Right lung (tissue), 5 donors: ENCODE results near the gene CIT. TPM values are rescaled to one million over a fixed set of nuclear protein-coding genes. Genes with fewer than 3 reads are reported as not detected.
A peak's percentile ranks its signal among the peaks of the same experiment; 100 is the strongest.
"Not testable (repeated sequence)": the region's sequence is repeated elsewhere in the genome, so short reads cannot be mapped to it uniquely, and the experiment has no call there.

ENCODE experiments used
- DNase-seq, 2 donors: peaks; one replicate each; pipeline ENCODE4 v3.0.0-alpha.2; 2013
- polyA plus RNA-seq, 5 donors: library from polyadenylated mRNA; unstranded; fragments of 120-200 nt; gene quantifications; one replicate each; pipeline versions ENCODE4 v1.2.1 to v1.2.3, GENCODE V29; 2013; ENCODE audit warnings: inconsistent platforms in 1 of 5, low replicate concordance in 1 of 5; ENCODE audit not compliant: insufficient read length in 5 of 5, insufficient read depth in 1 of 5

CIT gene
- polyA plus RNA-seq, 5 donors, result 14.5 to 28.9 (median 23.6) TPM

- no peak for DNase-seq
Observed at GRCh38 chr12:119744900-119745606, 132.1 kb downstream of the CIT start.

DNA sequence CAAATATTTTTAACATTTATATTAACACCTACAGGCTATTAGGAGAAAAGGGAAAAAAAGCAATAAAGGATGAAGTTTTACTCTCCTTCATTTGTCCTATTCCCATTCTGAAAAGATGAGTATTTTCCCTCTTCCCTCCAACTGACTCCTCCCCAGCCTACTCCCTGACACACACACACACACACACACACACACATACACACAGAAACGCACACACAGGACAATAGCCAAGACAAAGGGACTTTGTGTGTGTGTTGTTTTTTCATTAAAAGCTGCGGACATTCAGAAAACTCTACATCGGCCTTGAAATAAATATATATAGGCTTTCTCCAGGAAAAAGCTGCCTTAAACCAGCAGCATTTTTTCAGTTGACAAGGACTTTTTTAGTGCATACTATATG, 134.4 kb downstream of the CIT start:
- DNase-seq, result no peak

- DNase-seq, result peak in 1 of 2 donors; percentile 15
Observed at GRCh38 chr12:119740830-119741229, 136.3 kb downstream of the CIT start.

GRCh38 chr12:119735079-119735478, 142.0 kb downstream of the CIT start:
- DNase-seq, result no peak

GRCh38 chr12:119730381-119730780, 146.7 kb downstream of the CIT start:
- DNase-seq, result no peak

DNA sequence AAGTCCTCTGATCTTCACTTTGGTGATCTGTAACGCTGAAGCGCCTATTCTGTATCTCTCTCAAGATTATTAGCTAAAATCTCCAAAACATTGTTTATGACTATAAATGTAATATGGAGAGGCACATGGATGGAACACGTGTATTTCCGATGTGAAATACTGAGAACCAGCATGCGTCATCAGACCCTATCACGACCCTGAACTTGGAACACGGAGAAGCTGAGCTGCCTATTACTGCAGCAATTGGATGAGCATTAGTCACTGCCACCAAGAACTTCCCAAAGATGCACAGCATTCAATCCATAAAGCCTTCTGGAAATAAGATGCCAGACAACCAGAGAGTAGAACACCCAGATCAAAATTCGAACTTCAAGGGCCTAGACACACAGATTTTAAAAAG, 147.2 kb downstream of the CIT start:
- no peak for DNase-seq

DNA sequence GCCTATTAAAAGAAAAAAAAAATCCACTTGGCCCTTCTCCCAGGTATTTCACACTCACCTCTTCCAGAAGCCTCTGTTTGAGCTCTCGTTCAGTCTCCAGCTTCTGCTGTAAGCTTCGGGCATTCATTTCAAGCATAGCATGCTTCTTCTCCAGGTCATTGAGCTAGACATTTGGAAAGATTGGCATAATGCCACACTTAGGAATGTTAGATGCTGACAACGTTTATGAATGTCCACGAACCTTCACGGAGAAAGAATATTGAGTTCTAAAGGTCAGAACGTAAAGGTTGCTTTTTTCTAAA, 148.7 kb downstream of the CIT start:
- DNase-seq, result no peak

DNA sequence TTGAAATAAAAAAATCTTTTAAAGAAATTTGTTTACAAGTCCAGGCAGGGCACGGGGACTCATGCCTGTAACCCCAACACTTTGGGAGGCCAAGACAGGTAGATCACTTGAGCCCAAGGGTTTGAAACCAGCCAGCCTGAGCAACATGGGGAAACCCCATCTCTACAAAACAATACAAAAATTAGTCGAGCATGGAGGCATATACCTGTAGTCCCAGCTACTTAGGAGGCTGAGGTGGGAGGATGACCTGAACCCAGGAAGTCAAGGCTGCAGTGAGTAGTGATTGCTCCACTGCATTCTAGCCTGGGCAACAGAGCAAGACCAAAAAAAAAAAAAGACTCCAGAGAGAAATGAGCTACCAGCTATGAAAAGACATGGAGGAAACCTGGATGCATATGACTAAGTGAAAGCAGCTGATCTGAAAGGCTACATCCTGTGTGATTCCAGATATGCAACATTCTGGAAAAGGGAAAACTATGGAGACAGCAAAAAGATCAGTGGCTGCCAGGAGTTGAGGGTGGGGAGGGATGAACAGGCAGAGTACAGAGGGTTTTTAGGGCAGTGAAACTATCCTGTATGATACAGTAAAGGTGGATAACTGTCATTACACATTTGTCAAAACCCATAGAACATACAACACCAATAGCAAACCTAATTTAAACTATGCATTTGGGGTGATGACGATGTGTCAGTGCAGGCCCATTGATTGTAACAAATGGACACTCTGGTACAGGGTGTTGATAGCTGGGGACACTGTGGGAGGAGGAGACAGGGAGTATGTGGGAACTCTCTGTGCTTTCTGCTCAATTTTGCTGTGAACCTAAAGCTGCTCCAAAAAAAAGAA, 149.3 kb downstream of the CIT start:
- no peak for DNase-seq

DNA sequence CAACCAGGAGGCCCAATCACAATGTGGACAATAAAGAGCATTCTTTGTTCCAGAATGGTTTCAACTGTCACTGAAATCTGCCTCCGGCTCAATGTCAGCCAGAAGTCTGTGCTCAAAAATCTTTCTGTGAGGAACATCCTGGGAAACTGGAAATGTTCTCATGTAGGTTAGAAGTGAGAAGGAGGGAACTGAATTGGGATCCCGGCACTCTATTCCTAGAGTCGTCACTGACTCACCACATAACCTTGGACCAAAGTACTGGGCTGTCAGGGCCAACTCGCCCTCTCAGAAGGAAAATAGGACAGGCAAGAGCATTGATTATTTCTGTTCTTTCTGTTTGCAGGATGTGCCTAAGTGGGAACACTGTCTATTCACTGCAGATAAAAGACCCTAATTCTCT, 151.6 kb downstream of the CIT start:
- DNase-seq, result no peak

- DNase-seq, result no peak
Observed at GRCh38 chr12:119721306-119721705, 155.8 kb downstream of the CIT start.

DNA sequence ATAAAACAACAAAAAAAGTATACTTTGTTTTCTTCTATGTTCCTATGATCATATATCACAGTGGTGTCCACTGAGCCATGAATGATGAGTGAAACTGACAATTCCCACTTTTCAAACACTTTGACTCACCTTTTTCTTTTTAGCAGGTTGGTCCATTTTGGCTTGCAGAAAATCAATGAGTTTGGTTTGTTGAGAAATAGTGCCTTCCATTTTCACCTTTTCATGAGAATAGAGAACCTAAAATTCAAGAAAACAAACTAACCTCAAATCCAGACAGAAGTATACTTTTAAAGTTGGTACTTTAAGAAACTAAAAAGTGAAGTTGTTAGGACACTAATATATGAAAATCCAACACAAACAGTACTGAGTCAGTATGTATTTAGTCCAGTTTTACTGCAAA, 156.8 kb downstream of the CIT start:
- DNase-seq, result no peak

- DNase-seq, result no peak
Observed at GRCh38 chr12:119718141-119718540, 159.0 kb downstream of the CIT start.

DNA sequence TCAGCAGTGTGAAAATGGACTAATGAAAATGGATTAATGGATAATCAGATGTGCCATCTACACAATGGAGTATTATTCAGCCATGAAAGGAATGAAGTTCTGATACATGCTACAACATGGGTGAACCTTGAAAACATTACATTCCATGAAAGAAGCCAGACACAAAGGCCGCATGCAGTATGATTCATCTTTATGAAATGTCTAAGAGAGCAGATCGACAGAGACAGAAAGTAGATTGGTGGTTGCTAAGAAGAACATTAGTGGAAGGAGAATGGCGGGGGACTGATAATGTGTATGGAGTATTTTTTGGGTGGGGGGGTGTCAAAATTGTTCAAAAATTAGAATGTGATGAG, 161.9 kb downstream of the CIT start:
- DNase-seq, result no peak

GRCh38 chr12:119714614-119715267, 162.4 kb downstream of the CIT start:
- no peak for DNase-seq

DNA sequence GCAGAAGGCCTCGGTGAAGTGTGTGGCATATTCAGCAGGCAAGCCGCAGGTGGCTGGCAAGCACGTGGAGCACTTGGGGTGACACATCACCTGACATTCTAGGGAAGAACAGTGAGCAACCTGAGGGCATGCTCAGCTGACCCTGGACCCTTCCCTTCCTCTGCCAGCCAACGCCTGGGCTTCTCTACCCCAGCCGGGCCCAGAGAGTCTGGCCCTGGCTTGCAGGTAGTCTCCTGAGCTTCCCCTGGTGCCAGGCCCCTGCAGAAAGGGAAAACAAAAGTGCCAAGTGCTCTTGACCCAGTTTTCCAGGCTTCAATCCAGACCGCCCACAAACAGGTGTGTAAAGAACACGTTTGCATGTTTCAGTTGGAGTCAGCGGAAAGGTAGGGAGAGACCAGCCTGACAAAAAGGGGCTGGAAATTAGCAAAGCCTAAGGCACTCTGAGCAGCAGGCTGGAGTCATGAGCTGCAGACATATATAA, 163.5 kb downstream of the CIT start:
- DNase-seq, result peak in 1 of 2 donors; percentile 45

DNA sequence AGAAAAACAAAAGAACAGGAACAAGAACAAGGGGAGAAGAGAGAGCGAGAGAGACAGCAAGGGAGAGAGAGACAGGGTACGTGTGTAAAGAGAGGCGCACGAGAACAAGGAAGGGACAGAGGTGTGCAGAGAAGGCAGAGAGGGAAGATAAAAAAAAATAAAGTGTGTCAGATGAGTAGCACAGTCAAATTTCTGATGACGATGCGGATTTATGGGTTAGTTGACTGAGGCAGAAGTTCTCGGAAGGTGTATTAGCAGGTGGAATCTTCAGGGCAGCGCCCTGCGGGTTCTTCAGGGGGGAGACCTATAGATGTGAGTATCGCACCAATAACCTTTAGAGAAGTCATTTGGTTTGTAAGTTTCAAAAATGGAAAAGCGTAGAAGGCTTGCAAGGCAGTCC, 164.4 kb downstream of the CIT start:
- no peak for DNase-seq

GRCh38 chr12:119711693-119712092, 165.4 kb downstream of the CIT start:
- DNase-seq, result no peak

GRCh38 chr12:119710965-119711551, 166.1 kb downstream of the CIT start:
- DNase-seq, result peak; percentile 35 to 52

GRCh38 chr12:119710374-119710964, 166.7 kb downstream of the CIT start:
- no peak for DNase-seq

DNA sequence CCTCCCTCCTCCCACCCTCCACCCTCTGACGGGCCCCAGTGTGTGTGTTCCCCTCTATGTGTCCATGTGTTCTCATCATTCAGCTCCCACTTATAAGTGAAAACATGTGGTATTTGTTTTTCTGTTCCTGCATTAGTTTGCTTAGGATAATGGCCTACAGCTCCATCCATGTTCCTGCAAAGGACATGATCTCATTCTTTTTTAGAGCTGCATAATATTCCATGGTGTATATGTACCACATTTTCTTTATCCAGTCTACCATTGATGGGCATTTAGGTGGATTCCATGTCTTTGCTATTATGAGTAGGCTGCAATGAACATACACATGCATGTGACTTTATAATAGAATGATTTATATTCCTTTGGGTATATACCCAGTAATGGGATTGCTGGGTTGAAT, 170.7 kb downstream of the CIT start:
- not testable (repeated sequence) for DNase-seq

GRCh38 chr12:119705182-119705581, 171.9 kb downstream of the CIT start:
- no peak for DNase-seq
